Muscle layer of duodenum (tissue), 2 donors: Measurements from ENCODE around the gene SLCO2A1.

ENCODE experiments used
- H3K27ac ChIP-seq: one replicate; pipeline ENCODE4 v1.7.0; 2013; ENCODE audit warnings: mild to moderate bottlenecking, low read length
- H3K27me3 ChIP-seq: one replicate; pipeline ENCODE4 v1.7.0; 2013; ENCODE audit warnings: low read depth, mild to moderate bottlenecking, control low read depth, low read length
- H3K36me3 ChIP-seq, 2 donors: one replicate each; pipeline ENCODE4 v1.7.0; 2013; ENCODE audit warnings: low read length in 2 of 2, control low read depth in 1 of 2, mild to moderate bottlenecking in 1 of 2; ENCODE audit not compliant: insufficient read depth in 2 of 2, control insufficient read depth in 1 of 2
- H3K4me1 ChIP-seq, 2 donors: one replicate each; pipeline ENCODE4 v1.7.0; 2013; ENCODE audit warnings: low read length in 2 of 2, mild to moderate bottlenecking in 2 of 2, control low read depth in 1 of 2, moderate library complexity in 1 of 2; ENCODE audit not compliant: insufficient read depth in 2 of 2, control insufficient read depth in 1 of 2
- H3K4me3 ChIP-seq, 2 donors: one replicate each; pipeline ENCODE4 v1.7.0; 2013; ENCODE audit warnings: low read length in 2 of 2, low read depth in 1 of 2, mild to moderate bottlenecking in 1 of 2
- H3K9me3 ChIP-seq, 2 donors: one replicate each; pipeline ENCODE4 v1.7.0; 2013; ENCODE audit warnings: low read length in 2 of 2, control low read depth in 1 of 2, mild to moderate bottlenecking in 1 of 2; ENCODE audit not compliant: control insufficient read depth in 1 of 2
- donor health status: healthy.

SLCO2A1 gene

GRCh38 chr3:133941415-133941821 is 88.3 kb downstream of the SLCO2A1 start:
- no peaks in the 10 kb centered on the region for H3K9me3 ChIP-seq
- H3K36me3 ChIP-seq, result no peaks in the 10 kb centered on the region
- no peaks in the 10 kb centered on the region for H3K27me3 ChIP-seq
- peaks cover 9 to 12% of the 10 kb centered on the region in 2 donors for H3K4me1 ChIP-seq
- no peak overlapping the region for H3K4me3 ChIP-seq
- H3K27ac ChIP-seq, result no peak overlapping the region

DNA sequence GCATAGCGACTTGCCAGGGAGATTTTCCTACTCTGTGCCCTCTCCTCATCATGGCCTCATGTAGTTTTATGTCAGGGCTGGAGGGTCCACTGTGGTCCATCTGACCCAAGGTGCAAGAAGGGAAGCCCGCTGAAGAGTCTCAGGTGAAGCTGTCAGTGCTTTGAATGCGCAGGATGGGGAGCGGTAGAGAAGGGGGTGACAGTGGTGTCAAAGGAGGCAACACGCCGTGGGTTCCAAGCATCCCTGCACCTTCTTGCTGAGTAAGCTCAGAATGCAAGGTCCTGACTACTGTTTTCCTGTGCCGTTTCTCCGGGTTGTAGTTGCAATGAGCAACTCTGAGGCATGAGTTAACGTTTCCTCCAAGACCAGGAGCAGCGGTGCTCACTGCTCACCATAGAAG is 89.2 kb downstream of the SLCO2A1 start:
- H3K4me3 ChIP-seq, result no peak overlapping the region
- H3K27me3 ChIP-seq, result no peaks in the 10 kb centered on the region
- peaks cover 8 to 12% of the 10 kb centered on the region in 2 donors for H3K4me1 ChIP-seq
- no peaks in the 10 kb centered on the region for H3K9me3 ChIP-seq
- H3K36me3 ChIP-seq, result no peaks in the 10 kb centered on the region
- no peak overlapping the region for H3K27ac ChIP-seq

- Histone ChIP-seq H3K9me3 (no peaks in the 10 kb centered on the region), H3K4me3 (no peak overlapping the region), H3K4me1 (peaks cover 0 to 3% of the 10 kb centered on the region in 2 donors), H3K36me3 (no peaks in the 10 kb centered on the region), H3K27ac (no peak overlapping the region), H3K27me3 (no peaks in the 10 kb centered on the region)
Measured at GRCh38 chr3:133939463-133939835, 90.3 kb downstream of the SLCO2A1 start.

- Histone ChIP-seq H3K27ac (no peak overlapping the region), H3K27me3 (no peaks in the 10 kb centered on the region), H3K9me3 (no peaks in the 10 kb centered on the region), H3K4me1 (no peaks in the 10 kb centered on the region), H3K4me3 (no peak overlapping the region), H3K36me3 (no peaks in the 10 kb centered on the region)
Measured at GRCh38 chr3:133938770-133939462, 90.8 kb downstream of the SLCO2A1 start.

- H3K27ac ChIP-seq, result no peak overlapping the region
- no peaks in the 10 kb centered on the region for H3K4me1 ChIP-seq
Measured at GRCh38 chr3:133937756-133938601, 91.7 kb downstream of the SLCO2A1 start.

GRCh38 chr3:133937061-133937686 is 92.6 kb downstream of the SLCO2A1 start:
- Histone ChIP-seq H3K27me3 (no peaks in the 10 kb centered on the region), H3K27ac (no peak overlapping the region), H3K4me3 (no peak overlapping the region), H3K36me3 (no peaks in the 10 kb centered on the region), H3K4me1 (no peaks in the 10 kb centered on the region), H3K9me3 (no peaks in the 10 kb centered on the region)

More at GRCh38 chr3:133937756-133938601, 91.7 kb downstream of the SLCO2A1 start:
- Histone ChIP-seq H3K9me3 (no peaks in the 10 kb centered on the region), H3K36me3 (no peaks in the 10 kb centered on the region), H3K4me3 (no peak overlapping the region), H3K27me3 (no peaks in the 10 kb centered on the region)

DNA sequence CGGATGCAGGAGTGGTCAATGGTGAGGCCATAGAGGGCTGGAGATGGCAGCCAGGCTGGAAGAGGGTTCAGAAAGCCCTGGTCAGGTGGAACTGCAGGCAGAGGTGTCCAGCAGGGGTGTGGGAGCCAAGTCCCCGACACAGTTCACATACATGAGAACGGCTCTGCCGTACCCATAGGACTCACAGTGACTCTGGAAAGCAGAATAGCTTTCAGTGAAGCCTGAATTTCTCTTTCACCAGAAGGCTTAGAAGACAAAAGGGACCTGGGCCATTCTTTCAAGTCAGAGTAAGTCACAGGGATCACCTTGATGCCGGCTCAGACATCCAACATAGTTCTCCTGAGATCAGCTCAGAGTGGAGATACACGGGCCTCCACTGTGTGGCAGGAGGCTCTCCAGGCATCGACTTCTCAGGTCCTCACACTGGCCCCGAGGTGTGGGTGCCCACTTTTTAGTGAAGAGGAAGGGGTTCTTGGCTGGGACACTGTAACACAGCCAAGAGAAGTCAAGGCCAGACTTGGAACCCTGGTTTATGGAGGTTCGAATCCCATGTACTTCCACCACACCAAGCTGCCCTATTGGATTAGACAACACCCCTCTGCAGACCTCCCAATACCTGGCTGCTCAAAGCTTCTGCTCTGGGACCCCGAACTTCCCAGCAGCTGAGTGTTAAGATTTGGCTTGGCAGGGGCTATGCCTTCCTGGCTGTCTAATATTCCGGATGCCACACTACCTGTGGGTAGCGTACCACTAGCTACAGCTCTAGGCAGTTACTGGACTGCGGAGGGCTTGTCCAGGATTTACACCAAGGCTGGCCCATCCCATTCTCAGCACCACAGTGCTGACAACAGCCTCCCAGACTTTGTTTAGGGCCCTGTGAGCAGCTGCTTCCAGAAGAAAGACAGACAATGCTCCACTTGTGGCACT is 93.6 kb downstream of the SLCO2A1 start:
- H3K4me3 ChIP-seq, result no peak overlapping the region
- H3K9me3 ChIP-seq, result no peaks in the 10 kb centered on the region
- H3K27ac ChIP-seq, result no peak overlapping the region
- H3K27me3 ChIP-seq, result no peaks in the 10 kb centered on the region
- no peaks in the 10 kb centered on the region for H3K36me3 ChIP-seq
- no peaks in the 10 kb centered on the region for H3K4me1 ChIP-seq

- H3K27me3 ChIP-seq, result no peaks in the 10 kb centered on the region
Measured at GRCh38 chr3:133934996-133935842, 94.5 kb downstream of the SLCO2A1 start.

DNA sequence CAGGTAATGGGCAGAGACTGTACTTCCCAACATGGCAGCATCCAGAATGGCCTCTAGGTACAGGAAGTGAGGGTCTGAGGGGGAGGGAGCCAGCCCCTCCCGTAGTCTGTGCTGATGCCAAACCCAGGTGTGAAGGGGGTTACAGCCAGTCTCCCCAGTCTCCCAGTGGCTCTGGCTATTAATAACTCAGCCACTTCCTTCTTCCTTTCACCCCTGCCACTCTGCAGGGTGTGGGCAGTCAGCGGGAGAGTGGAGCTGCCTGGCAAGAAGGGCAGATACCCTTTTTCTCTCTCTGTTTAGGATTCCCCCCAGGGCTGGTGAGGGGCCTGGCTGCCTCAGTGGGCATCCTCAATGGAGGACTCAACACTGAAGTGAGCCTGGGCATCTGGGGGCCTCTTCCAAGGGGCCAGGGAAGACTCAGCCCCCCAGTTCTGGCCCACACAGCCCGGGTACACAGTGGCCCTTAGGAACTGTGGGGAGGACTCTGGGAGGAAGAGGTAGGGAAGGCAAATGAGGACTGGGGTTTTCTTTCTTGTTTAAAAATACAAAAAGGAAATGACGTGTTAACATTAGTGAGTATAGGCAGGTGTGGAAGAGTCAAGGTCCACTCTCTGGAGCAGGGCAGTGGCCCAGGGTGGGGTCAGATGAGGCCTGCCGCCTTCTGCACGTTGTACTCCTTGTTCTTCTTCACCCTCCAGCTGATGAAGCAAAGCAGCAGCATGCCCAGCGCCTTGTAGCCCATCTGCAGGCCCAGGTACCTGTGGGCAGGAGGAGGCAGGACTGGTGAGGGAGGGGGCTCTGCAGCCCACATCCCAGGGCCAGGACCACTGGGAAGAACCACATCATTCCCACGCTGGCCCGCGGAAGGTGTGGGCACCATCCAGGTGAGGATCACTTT is 95.4 kb downstream of the SLCO2A1 start:
- no peaks in the 10 kb centered on the region for H3K36me3 ChIP-seq
- H3K4me1 ChIP-seq, result no peaks in the 10 kb centered on the region

More at GRCh38 chr3:133934996-133935842, 94.5 kb downstream of the SLCO2A1 start:
- no peak overlapping the region for H3K27ac ChIP-seq
- H3K36me3 ChIP-seq, result no peaks in the 10 kb centered on the region
- H3K9me3 ChIP-seq, result no peaks in the 10 kb centered on the region
- no peak overlapping the region for H3K4me3 ChIP-seq
- H3K4me1 ChIP-seq, result no peaks in the 10 kb centered on the region

More for the DNA sequence above, 95.4 kb downstream of the SLCO2A1 start:
- Histone ChIP-seq H3K4me3 (no peak overlapping the region), H3K9me3 (no peaks in the 10 kb centered on the region), H3K27ac (peak overlapping the region; percentile 72), H3K27me3 (no peaks in the 10 kb centered on the region)
